Measurements from ENCODE around the gene NCKAP1. TPM values are rescaled to one million over a fixed set of nuclear protein-coding genes. Genes with fewer than 3 reads are reported as not detected.

Gene NCKAP1
- total and polyA plus RNA-seq, 4 donors = 16.1 to 64.2 (median 24.4) TPM

GRCh38 chr2:182973441-182974352 is 64.6 kb downstream of the NCKAP1 start (continued):
- TF ChIP-seq TAF1 (conservative IDR thresholded peaks at IDR 0.05) (no peak), MAX (IDR thresholded peaks at IDR 0.05) (no peak), ATF3 (IDR thresholded peaks at IDR 0.05) (no peak)

GRCh38 chr2:182972548-182972942 is 65.7 kb downstream of the NCKAP1 start:
- 93% methylated on average over 3 of the region's 3 CpGs for WGBS
- peaks cover 0 to 2% (median 0%) of the 10 kb centered on the region in 4 donors for H3K36me3 ChIP-seq (ENCODE audit: control insufficient read depth in 4 of 4, insufficient read depth in 3 of 4, low read depth in 1 of 4, low read length in 3 of 4)

GRCh38 chr2:182971820-182972547 is 66.3 kb downstream of the NCKAP1 start:
- Histone ChIP-seq H3K9ac (ENCODE audit: low read depth in 1 of 2, low read length in 2 of 2) (no peak overlapping the region), H3K36me3 (ENCODE audit: control insufficient read depth in 4 of 4, insufficient read depth in 3 of 4, low read depth in 1 of 4, low read length in 3 of 4) (peaks cover 0 to 2% (median 0%) of the 10 kb centered on the region in 4 donors), H3K4me1 (ENCODE audit: control insufficient read depth in 4 of 4, insufficient read depth in 4 of 4, low read length in 3 of 4) (peaks cover 0 to 13% (median 9%) of the 10 kb centered on the region in 4 donors), H3K4me3 (ENCODE audit: low read depth in 1 of 3, low read length in 3 of 3) (no peak overlapping the region), H3K27me3 (ENCODE audit: control insufficient read depth in 4 of 4, insufficient read depth in 4 of 4, low read length in 3 of 4) (no peaks in the 10 kb centered on the region), H3K27ac (ENCODE audit: low read depth in 1 of 2, low read length in 2 of 2) (no peak overlapping the region), H3K9me3 (ENCODE audit: control insufficient read depth in 4 of 4, low read length in 3 of 4) (no peaks in the 10 kb centered on the region)
- WGBS = 96% methylated on average over 3 of the region's 3 CpGs
- no peak for DNase-seq (ENCODE audit: low spot score)
- TF ChIP-seq NR2F2 (IDR thresholded peaks at IDR 0.05) (no peak), MAX (IDR thresholded peaks at IDR 0.05) (no peak), YY1 (IDR thresholded peaks at IDR 0.05) (no peak), RAD21 (IDR thresholded peaks at IDR 0.05) (no peak), TAF1 (conservative IDR thresholded peaks at IDR 0.05) (no peak), GABPA (IDR thresholded peaks at IDR 0.05 in 1 of 2, conservative IDR thresholded peaks at IDR 0.05 in 1 of 2) (no peak), HNF4G (IDR thresholded peaks at IDR 0.05) (no peak), HNF4A (conservative IDR thresholded peaks at IDR 0.05) (no peak), REST (IDR thresholded peaks at IDR 0.05) (no peak)

More at GRCh38 chr2:182972548-182972942, 65.7 kb downstream of the NCKAP1 start:
- DNase-seq (ENCODE audit: low spot score) = no peak
- no peaks in the 10 kb centered on the region for H3K9me3 ChIP-seq (ENCODE audit: control insufficient read depth in 4 of 4, low read length in 3 of 4)
- no peak overlapping the region for H3K9ac ChIP-seq (ENCODE audit: low read depth in 1 of 2, low read length in 2 of 2)
- H3K27me3 ChIP-seq (ENCODE audit: control insufficient read depth in 4 of 4, insufficient read depth in 4 of 4, low read length in 3 of 4) = no peaks in the 10 kb centered on the region
- H3K4me3 ChIP-seq (ENCODE audit: low read depth in 1 of 3, low read length in 3 of 3) = no peak overlapping the region
- H3K4me1 ChIP-seq (ENCODE audit: control insufficient read depth in 4 of 4, insufficient read depth in 4 of 4, low read length in 3 of 4) = peaks cover 0 to 13% (median 9%) of the 10 kb centered on the region in 4 donors
- no peak overlapping the region for H3K27ac ChIP-seq (ENCODE audit: low read depth in 1 of 2, low read length in 2 of 2)
- TF ChIP-seq CTCF (IDR thresholded peaks at IDR 0.05; ENCODE audit: low read depth, low read length, missing input control) (no peak), HNF4G (IDR thresholded peaks at IDR 0.05) (no peak), SP1 (IDR thresholded peaks at IDR 0.05) (no peak), YY1 (IDR thresholded peaks at IDR 0.05) (no peak), JUND (IDR thresholded peaks at IDR 0.05) (no peak), RXRA (IDR thresholded peaks at IDR 0.05) (no peak), EGR1 (IDR thresholded peaks at IDR 0.05; ENCODE audit: low read depth in 2 of 2) (no peak), HNF4A (conservative IDR thresholded peaks at IDR 0.05) (no peak)

All from liver (tissue), 9 donors.